Cerebellar nuclear complex (tissue), 1 donor: ENCODE measurements around the gene SART3.

Experiments
- DNase-seq, 2 experiments: peaks; one replicate each; lab custom pipeline; 2025; lab: John Stamatoyannopoulos, UW

The SART3 gene

GRCh38 chr12:108560752-108561719, at the start of gene SART3:
SART3 (minus strand) TSS chr12:108561173; CDS start chr12:108561154, 19 bp downstream.
- peak; percentile 17 to 76 for DNase-seq

DNA sequence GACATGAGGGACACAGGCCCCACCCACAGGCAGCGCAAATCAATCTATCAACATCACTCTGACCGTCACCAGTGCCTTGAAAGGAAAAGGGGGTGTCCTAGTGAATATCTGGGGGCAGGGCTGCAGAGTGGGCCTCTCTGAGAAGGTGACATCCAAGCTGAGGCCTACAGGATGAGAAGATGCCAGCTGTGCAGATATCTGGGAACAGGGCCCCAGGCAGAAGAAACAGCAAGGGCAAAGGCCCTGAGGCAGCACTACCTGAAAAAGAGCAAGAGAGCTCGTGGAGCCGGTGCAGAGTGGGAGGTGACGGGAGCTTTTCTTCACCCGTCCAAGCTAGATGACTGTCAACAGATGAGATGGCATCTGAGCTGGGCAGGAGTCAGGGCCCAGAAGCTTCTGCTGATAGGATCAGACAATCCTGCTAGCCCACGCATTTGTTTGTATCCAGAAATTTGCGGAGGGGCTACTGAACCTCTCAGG, 49.4 kb upstream of the SART3 start:
- DNase-seq: no peak

- no peak for DNase-seq
These were observed 48.8 kb upstream of the SART3 start for GRCh38 chr12:108609537-108610335.

GRCh38 chr12:108608616-108609015, 47.6 kb upstream of the SART3 start:
- no peak for DNase-seq

DNA sequence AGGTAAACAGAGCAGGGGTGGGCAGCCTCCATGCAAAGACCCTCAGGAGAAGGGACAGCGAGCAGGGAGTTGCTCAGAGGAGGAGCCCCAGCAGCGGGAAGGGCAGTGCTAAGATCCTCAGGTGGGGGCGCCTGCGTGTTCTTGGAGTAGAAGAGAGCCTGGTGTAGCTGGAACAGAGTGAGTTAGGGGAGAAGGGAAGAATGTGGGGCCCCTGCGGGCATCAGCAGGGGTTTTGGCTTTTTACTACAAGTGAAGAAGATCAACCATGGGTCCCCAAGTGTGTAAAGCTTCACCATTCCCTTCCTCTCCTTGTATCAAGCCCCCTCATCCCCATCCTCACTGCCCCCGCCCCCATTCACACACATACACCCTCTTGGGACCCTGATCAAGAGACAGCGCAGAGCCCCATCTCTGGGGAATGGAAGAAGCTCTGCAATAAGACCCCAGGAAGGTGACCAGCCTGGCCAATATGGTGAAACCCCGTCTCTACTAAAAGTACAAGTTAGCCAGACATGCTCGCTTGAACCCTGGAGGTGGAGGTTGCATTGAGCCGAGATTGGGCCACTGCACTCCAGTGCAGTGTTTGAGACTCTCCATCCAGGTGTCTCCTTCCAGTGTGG, 47.1 kb upstream of the SART3 start:
- DNase-seq: no peak

- no peak for DNase-seq
These were observed 45.5 kb upstream of the SART3 start for GRCh38 chr12:108606492-108606891.

- DNase-seq: no peak
These were observed 44.9 kb upstream of the SART3 start for GRCh38 chr12:108605690-108606406.

GRCh38 chr12:108605000-108605689, 44.2 kb upstream of the SART3 start:
- DNase-seq: no peak

DNA sequence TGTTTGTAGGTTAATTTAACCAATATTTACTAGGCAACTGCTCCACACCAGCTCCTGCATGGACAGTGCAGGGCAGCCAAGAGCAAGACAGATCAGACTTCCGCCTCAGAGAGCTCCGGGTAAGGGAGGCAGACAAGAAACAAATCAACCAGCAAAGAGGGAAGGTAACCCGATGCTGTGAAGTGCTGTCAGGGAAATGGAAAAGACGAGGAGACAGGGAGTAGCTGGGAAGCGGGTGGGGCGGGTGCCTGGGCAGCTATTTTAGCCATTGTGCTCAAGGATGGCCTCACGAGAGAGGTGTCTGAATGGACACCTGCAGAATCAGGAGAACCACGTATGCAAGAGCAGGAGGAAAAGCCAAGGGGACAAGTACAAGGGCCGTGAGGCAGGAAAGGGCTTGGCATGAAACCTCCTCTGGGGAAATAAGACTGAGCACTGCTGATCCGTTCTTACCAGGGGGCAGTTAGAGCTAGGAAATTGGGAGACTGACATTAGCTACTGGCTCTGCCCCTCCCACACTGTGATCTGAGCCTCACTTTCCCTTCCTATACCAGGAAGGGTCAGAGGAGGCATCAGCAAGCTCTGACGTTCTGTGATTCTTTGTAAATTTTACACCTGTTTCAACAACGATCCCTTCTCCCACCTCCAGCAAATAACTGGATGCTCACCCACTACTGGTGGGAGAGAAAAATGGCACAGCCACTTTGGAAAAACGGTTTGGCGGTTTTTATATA, 43.4 kb upstream of the SART3 start:
- no peak for DNase-seq

DNA sequence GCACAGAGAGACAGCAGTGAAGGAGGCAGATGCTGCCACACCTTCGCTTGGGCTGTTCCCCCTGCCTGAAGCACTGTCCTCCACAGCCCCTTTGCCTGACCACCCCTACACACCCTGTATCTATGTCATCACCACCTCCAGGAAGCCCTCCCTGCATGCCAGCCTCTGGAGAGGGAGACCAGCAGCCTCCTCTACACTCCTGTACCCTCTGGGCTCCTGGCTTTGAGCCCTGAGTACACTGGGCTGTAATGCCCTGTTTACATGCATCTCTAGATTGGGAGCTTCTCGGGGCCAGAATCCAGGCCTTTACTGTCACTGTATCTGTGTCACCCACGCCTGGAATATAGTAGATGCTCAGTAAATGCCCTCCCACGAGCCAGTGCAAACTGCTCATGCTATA, 42.8 kb upstream of the SART3 start:
- no peak for DNase-seq

- no peak for DNase-seq
These were observed 42.2 kb upstream of the SART3 start for GRCh38 chr12:108602976-108603704.

- no peak for DNase-seq
These were observed 41.3 kb upstream of the SART3 start for GRCh38 chr12:108602209-108602705.

GRCh38 chr12:108600702-108601007, 39.7 kb upstream of the SART3 start:
- DNase-seq: no peak

GRCh38 chr12:108599948-108600701, 39.2 kb upstream of the SART3 start:
- no peak for DNase-seq

- DNase-seq: no peak
These were observed 38.6 kb upstream of the SART3 start for GRCh38 chr12:108599541-108599940.

DNA sequence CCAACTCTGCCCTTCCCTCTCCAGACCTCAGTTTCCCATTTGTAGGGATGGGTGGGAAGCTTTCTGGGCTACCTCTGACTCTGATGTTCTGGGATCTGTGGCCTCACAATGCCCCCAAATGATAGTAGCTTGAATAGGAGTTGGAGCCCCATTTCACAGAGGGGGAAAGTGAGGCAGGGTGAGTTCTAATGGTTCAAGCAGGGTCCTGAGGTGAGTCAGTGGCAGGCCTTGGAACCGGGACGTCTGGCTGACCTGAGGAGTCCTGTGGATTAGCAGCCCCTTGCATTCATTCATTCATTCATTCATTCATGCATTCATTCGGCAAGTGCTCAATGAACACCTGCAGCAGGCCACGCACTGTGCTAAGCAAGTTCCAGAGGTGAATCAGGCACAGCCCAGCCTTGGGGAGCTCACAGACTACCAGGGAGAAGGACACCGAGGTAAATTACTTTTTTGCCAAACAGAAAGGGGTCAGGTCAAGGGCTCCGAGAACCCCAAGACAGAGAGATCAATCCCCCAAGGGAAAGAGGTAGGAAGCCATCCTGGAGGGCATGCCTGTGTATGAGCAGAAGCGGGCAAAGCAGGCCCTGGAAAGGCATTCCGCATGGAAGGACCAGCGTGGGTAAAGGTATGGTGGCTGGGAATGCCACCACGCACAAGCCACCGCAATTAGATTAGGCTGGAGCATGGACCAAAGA, 37.7 kb upstream of the SART3 start:
- DNase-seq: no peak

- no peak for DNase-seq
These were observed 36.8 kb upstream of the SART3 start, which contains the start of gene TMEM119 for GRCh38 chr12:108597559-108598471. TMEM119 (minus strand) TSS chr12:108598084; CDS start chr12:108592383, 5,701 bp downstream.
